Left ventricle myocardium inferior (tissue), 1 donor: ENCODE results near the gene ZCCHC24. TPM values are rescaled to one million over a fixed set of nuclear protein-coding genes. Genes with fewer than 3 reads are reported as not detected.

Source experiments
- DNase-seq: peaks from one replicate; pipeline ENCODE4 v3.0.0-alpha.2; 2020
- H3K27ac ChIP-seq: fragments of 200-600 bp; replicated peaks from 2 replicates; pipeline ENCODE4 v1.8.0; 2021
- H3K27me3 ChIP-seq: fragments of 200-600 bp; 2 replicates; pipeline ENCODE4 v1.8.0; 2021; ENCODE audit warnings: low read depth
- H3K36me3 ChIP-seq: fragments of 200-600 bp; 2 replicates; pipeline ENCODE4 v1.8.0; 2021
- H3K4me1 ChIP-seq: fragments of 200-600 bp; 2 replicates; pipeline ENCODE4 v1.8.0; 2021
- H3K4me3 ChIP-seq: fragments of 200-600 bp; 2 replicates; pipeline ENCODE4 v1.8.0; 2021; ENCODE audit warnings: mild to moderate bottlenecking, moderate library complexity
- H3K9me3 ChIP-seq: fragments of 200-600 bp; replicated peaks from 2 replicates; pipeline ENCODE4 v1.8.0; 2021
- intact Hi-C: fragments of 100-400 bp; cut with micrococcal nuclease; formaldehyde crosslinking; loops from one replicate; pipeline ENCODE4 v1.11.0; 2022
- long read RNA-seq: library from polyadenylated mRNA; unstranded; transcript quantifications from one replicate; pipeline ENCODE4 v2.0.0, GENCODE V29; 2021
- total RNA-seq: library from RNA; stranded (reverse); fragmentation: NEBNext Ultra II Directional; extraction: Animal tissue kit (Norgen Biotek cat#: 25700); gene quantifications from one replicate; pipeline ENCODE4 v1.2.1, GENCODE V29; 2021
- TF ChIP-seq, protein P1 (sequence below): fragments of 200-600 bp; IDR thresholded peaks from 2 replicates; pipeline ENCODE4 v1.8.0; 2021; ENCODE audit warnings: antibody characterized with exemption, mild to moderate bottlenecking, borderline replicate concordance
- donor health status: DM: no; HTN: yes; CAD: no; lungs with severe emphysema.

ZCCHC24 gene
- total RNA-seq: 47.5 TPM
- long read RNA-seq, full-length matches to known transcripts: 67 of 145 reads
- long read RNA-seq, partial matches to known transcripts: 1 of 145 reads
- long read RNA-seq, other reads (novel, unspliced or antisense): 77 of 145 reads

DNA sequence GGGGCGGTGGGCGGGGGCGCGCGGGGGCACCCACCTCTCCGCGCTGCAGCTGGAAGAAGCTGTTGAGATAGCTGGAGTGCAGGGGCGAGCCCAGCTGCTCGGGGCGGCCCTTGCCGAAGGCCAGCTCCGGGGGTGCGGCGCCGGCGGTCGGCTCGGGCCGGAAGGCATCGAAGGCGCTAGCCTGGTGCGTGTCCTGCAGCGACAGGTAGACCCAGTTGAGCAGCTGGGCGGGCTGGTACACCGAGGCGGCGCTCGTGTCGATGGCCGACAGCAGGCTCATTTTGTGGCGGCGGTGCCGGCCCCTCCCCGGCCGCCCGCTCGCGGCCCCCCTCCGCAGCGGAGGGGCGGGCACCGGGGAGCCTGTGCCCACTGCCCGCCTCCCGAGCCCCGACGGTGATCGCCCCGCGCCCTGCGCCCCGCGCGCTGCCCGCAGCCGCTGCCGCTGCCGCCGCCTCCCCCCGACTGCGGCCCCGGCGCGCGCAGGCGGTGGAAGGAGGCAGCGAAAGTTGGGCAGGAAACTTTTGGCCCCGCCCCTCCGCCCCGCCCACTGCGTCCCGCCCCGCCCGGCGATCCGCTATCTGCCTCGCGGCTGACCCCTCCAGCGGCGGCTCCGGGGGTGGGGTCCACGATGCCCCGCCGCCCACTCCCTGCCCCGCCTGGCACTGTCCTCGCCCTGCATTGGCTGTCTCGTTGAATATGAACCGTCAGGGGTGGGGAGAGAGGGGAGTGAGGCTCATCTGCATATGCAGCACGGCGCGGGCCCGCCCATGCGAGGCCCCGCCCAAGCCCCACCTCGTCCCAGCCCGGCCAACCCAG lies at the start of gene ZCCHC24:
ZCCHC24 (minus strand) TSS at position 464 of the 816 bp plus-strand sequence; CDS start at position 280, 184 bp downstream.
- Histone ChIP-seq H3K36me3 (peaks cover 2% of the 10 kb centered on the region), H3K27ac (peak within 1 kb of the TSS; percentile 99), H3K4me1 (peaks cover 59% of the 10 kb centered on the region), H3K9me3 (no peaks in the 10 kb centered on the region), H3K4me3 (peak within 1 kb of the TSS; percentile 99), H3K27me3 (no peaks in the 10 kb centered on the region)
- DNase-seq: peak; percentile 99
- TF ChIP-seq, protein P1, sequence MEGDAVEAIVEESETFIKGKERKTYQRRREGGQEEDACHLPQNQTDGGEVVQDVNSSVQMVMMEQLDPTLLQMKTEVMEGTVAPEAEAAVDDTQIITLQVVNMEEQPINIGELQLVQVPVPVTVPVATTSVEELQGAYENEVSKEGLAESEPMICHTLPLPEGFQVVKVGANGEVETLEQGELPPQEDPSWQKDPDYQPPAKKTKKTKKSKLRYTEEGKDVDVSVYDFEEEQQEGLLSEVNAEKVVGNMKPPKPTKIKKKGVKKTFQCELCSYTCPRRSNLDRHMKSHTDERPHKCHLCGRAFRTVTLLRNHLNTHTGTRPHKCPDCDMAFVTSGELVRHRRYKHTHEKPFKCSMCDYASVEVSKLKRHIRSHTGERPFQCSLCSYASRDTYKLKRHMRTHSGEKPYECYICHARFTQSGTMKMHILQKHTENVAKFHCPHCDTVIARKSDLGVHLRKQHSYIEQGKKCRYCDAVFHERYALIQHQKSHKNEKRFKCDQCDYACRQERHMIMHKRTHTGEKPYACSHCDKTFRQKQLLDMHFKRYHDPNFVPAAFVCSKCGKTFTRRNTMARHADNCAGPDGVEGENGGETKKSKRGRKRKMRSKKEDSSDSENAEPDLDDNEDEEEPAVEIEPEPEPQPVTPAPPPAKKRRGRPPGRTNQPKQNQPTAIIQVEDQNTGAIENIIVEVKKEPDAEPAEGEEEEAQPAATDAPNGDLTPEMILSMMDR: no peak
- intact Hi-C loops: no loop called here

DNA sequence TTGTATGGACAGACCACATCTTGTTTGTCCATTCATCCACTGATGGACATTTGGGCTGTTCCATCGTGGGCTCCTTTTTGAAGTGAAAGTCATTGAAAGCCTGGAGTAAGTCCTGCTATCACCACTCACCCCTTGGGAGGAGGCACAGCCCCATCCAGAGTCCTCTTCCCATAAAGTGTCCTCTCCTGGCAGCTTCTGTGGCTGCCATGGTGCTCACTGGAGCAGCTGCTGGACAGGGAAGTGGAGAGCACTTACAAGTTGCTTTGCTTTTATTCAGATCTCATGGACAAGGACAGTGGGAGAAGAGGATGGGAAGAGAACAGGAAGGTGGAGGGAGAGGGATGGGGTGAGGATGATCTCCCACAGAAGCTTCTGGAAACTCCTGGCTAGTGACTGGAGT lies 48.4 kb upstream of the ZCCHC24 start:
- no peak overlapping the region for H3K4me3 ChIP-seq
- no peaks in the 10 kb centered on the region for H3K36me3 ChIP-seq
- DNase-seq: no peak
- no peaks in the 10 kb centered on the region for H3K9me3 ChIP-seq
- H3K4me1 ChIP-seq: peaks cover 18% of the 10 kb centered on the region
- intact Hi-C loops: no loop called here
- H3K27ac ChIP-seq: no peak overlapping the region
- TF ChIP-seq, protein P1: no peak
- H3K27me3 ChIP-seq: peaks cover 27% of the 10 kb centered on the region

DNA sequence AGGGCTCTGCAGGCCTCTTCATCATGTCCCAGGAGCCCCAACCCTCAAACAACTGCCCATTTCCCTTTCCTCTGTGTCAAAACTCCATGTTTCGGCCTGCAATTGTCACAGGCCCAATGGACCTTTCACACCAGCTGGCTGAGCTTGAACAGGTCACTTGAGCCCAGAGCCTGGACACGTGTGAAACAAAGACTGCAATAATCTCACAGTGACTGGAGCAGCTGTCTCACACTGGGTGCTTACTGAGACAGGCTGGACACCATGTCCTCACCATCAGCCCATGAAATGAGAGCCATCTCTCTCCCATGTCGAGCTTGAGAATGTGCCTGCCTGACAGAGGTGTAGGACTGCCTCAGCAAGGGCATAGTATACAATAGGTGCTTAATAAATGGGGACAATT lies 47.4 kb upstream of the ZCCHC24 start:
- Histone ChIP-seq H3K27ac (no peak overlapping the region), H3K27me3 (peaks cover 19% of the 10 kb centered on the region), H3K4me3 (no peak overlapping the region), H3K4me1 (peaks cover 26% of the 10 kb centered on the region), H3K36me3 (no peaks in the 10 kb centered on the region), H3K9me3 (no peaks in the 10 kb centered on the region)
- TF ChIP-seq, protein P1: no peak
- intact Hi-C loops: no loop called here
- DNase-seq: no peak

DNA sequence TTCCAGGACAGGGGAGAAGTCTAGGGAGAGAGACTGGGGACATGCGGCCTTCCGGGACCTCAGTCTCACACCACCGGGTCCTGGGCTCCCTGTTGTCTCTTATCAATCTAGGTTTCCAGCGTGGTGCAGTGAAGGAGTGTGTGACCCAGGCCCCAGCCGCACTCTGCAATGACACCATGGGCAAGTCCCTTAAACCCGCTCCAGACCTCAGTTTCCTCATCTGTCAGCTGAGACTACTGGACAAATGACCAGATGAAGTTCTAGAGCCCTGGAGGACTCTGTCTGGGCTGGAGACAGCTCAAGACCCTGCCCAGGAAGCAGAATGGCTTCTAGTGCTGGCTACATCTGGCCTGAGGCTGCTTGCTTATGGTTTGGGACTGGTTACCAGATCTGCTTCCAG lies 46.8 kb upstream of the ZCCHC24 start:
- DNase-seq: no peak
- Histone ChIP-seq H3K4me1 (peaks cover 32% of the 10 kb centered on the region), H3K27me3 (peaks cover 15% of the 10 kb centered on the region), H3K36me3 (no peaks in the 10 kb centered on the region), H3K4me3 (no peak overlapping the region), H3K9me3 (no peaks in the 10 kb centered on the region), H3K27ac (no peak overlapping the region)
- intact Hi-C loops: no loop called here
- TF ChIP-seq, protein P1: no peak

DNA sequence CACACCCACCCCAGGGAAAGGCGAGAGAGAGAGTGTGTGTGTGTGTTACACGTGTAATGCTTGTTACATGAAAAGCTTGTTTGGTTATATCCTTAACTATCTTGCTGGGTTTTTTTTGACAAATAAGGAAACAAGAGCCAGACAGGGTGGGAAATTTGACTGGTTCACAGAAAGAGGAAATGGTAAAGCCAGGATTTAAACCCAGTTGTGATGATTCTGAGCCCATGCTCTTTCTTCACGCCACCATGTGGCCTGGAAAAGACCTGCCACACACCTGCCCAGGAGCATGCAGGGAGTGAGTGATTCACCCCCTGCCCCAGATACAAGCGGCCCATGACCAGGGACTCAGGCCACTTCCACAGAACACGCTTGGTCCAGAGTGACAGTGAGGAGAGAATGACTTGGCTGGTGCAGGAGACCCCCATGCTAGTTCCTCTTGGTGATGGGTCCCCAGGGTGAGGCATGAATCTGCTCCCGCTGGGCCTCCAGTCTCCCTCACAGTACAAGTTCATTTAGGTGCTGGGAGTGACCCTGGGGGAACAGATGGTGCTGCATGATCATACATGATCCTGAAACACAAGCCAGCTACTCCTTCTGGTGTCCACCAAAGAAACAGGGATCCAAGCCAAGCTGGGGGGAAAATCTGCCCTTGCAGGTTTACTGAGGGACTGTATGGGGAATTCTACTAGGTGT lies 45.9 kb upstream of the ZCCHC24 start:
- Histone ChIP-seq H3K36me3 (no peaks in the 10 kb centered on the region), H3K27ac (peak overlapping the region; percentile 69), H3K27me3 (peaks cover 6% of the 10 kb centered on the region), H3K9me3 (no peaks in the 10 kb centered on the region), H3K4me1 (peaks cover 35% of the 10 kb centered on the region), H3K4me3 (no peak overlapping the region)
- no peak for DNase-seq
- TF ChIP-seq, protein P1: no peak
- intact Hi-C loops: no loop called here
